ENCODE measurements around the gene PLEKHH1. TPM values are rescaled to one million over a fixed set of nuclear protein-coding genes. Genes with fewer than 3 reads are reported as not detected.

Gene PLEKHH1
- total RNA-seq, 1 donor from 2014 or later, result 1.7 TPM

DNA sequence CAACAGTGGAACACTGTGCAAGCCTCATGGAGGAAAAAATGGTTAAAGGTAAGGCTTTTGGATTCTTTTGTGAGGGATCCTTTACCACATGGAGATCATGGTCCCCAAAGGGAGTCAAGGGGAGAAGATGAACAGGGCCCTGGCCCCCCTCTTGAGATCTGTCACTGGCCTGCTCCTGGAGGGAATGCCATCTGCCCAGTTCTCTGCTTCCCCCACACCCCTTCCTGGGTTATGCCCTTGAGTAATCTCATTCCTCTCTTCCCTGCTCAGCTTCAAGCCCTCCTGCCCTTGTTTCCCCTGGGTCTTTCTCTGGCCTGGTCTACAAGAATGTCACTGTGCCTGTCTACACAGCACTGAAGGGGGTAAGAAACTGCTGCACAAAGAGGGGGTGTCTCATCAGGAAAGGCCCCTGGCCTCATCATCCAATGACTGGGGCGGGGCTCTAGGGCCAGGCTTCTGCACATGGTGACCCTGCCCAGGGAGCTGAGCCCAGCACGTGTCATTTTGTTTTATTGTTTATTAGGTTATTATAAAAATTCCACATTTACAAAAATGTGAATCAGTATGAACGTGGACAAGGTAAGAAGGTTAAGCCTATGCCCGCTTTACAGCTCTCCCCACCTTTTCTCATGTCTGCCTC lies 36.7 kb downstream of the PLEKHH1 start:
- Mint-ChIP-seq H3K4me1 (peaks cover 14% of the 10 kb centered on the region), H3K27me3 (no peaks in the 10 kb centered on the region), H3K9me3 (no peaks in the 10 kb centered on the region), H3K4me3 (no peak overlapping the region), H3K27ac (no peak overlapping the region), H3K36me3 (ENCODE audit: low read depth) (no peaks in the 10 kb centered on the region)
- intact Hi-C loops (cut with micrococcal nuclease), result no loop called here
- DNase-seq, result no peak

DNA sequence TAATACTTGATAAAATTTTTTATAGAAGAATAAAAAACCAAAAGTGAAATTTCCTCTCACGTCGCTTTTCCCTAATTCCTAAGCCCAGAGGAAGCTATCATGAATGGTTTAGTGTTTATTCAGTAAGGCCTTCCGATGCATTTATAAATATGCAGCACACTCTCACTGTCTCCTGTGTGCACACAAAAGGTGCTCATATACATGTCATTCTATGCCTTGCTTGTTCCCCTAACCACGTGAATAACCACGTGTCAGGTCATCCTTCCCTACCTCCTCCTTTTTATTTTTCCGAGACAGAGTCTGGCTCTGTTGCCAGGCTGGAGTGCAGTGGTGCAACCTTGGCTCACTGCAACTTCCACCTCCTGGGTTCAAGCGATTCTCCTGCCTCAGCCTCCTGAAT lies 37.4 kb downstream of the PLEKHH1 start:
- Mint-ChIP-seq H3K4me3 (no peak overlapping the region), H3K36me3 (ENCODE audit: low read depth) (no peaks in the 10 kb centered on the region), H3K27me3 (no peaks in the 10 kb centered on the region), H3K9me3 (no peaks in the 10 kb centered on the region), H3K4me1 (peaks cover 14% of the 10 kb centered on the region), H3K27ac (no peak overlapping the region)
- no peak for DNase-seq
- intact Hi-C loops (cut with micrococcal nuclease), result no loop called here

- no peaks in the 10 kb centered on the region for H3K9me3 Mint-ChIP-seq
- intact Hi-C loops (cut with micrococcal nuclease), result loop anchor here (1.0 kb wide), 2 partner anchors 45 to 144 kb away; no protein-coding TSS in a partner anchor
- peak; percentile 90 for DNase-seq
- H3K4me1 Mint-ChIP-seq, result peaks cover 14% of the 10 kb centered on the region
- no peak overlapping the region for H3K4me3 Mint-ChIP-seq
- no peaks in the 10 kb centered on the region for H3K27me3 Mint-ChIP-seq
- H3K36me3 Mint-ChIP-seq (ENCODE audit: low read depth), result no peaks in the 10 kb centered on the region
- no peak overlapping the region for H3K27ac Mint-ChIP-seq
These were observed 38.3 kb downstream of the PLEKHH1 start for GRCh38 chr14:67571275-67571990.

- no peak overlapping the region for H3K4me3 Mint-ChIP-seq
- H3K4me1 Mint-ChIP-seq, result peaks cover 10% of the 10 kb centered on the region
These were observed 38.9 kb downstream of the PLEKHH1 start for GRCh38 chr14:67571991-67572323.

GRCh38 chr14:67572608-67573007 lies 39.5 kb downstream of the PLEKHH1 start:
- no peak for DNase-seq
- Mint-ChIP-seq H3K27me3 (no peaks in the 10 kb centered on the region), H3K4me1 (peaks cover 4% of the 10 kb centered on the region), H3K27ac (no peak overlapping the region), H3K4me3 (no peak overlapping the region), H3K36me3 (ENCODE audit: low read depth) (no peaks in the 10 kb centered on the region), H3K9me3 (no peaks in the 10 kb centered on the region)
- intact Hi-C loops (cut with micrococcal nuclease), result no loop called here

More at GRCh38 chr14:67571991-67572323, 38.9 kb downstream of the PLEKHH1 start:
- no peaks in the 10 kb centered on the region for H3K9me3 Mint-ChIP-seq
- no peak overlapping the region for H3K27ac Mint-ChIP-seq
- no peaks in the 10 kb centered on the region for H3K36me3 Mint-ChIP-seq (ENCODE audit: low read depth)
- DNase-seq, result no peak
- no peaks in the 10 kb centered on the region for H3K27me3 Mint-ChIP-seq
- intact Hi-C loops (cut with micrococcal nuclease), result loop anchor here (1.0 kb wide), 2 partner anchors 46 to 145 kb away; no protein-coding TSS in a partner anchor

DNA sequence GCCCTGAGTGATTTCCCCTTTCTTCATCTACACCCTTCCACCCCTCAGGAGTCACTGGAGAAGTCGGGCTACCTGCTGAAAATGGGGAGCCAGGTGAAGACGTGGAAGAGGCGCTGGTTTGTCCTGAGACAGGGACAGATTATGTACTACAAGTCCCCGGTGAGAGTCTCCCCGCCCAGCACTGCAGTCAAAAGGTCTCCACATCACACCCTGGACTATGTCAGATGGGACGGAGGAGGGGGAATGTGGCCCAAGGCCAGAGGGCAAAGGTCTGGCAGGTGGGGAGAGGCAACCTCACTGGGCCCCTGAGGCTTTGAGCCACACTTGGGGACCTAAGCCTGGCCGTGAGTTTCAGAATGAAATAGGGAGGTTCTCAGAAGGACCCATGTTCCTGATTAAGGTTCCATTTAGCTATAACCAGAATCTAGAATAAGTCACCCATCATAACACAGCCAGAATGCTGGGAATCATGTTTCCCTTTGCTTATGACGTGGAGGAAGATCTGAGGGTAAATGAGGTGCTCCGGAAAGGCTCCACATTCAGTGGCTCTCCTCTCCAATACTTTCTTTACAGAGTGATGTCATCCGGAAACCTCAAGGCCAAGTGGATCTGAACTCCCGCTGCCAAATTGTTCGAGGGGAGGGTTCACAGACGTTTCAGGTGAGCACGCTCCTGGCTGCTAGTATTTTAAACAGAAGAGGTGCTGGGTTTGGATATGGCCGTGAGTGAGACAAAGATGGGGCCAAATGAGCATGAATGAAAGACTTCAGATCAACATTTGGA lies 40.3 kb downstream of the PLEKHH1 start:
- Mint-ChIP-seq H3K4me1 (peaks cover 4% of the 10 kb centered on the region), H3K27me3 (no peaks in the 10 kb centered on the region), H3K9me3 (no peaks in the 10 kb centered on the region), H3K27ac (no peak overlapping the region), H3K36me3 (ENCODE audit: low read depth) (no peaks in the 10 kb centered on the region), H3K4me3 (no peak overlapping the region)
- DNase-seq, result no peak
- intact Hi-C loops (cut with micrococcal nuclease), result no loop called here

GRCh38 chr14:67574156-67574555 lies 41.1 kb downstream of the PLEKHH1 start:
- no peak overlapping the region for H3K27ac Mint-ChIP-seq
- H3K27me3 Mint-ChIP-seq, result no peaks in the 10 kb centered on the region
- H3K9me3 Mint-ChIP-seq, result no peaks in the 10 kb centered on the region
- DNase-seq, result no peak
- H3K4me3 Mint-ChIP-seq, result no peak overlapping the region
- H3K4me1 Mint-ChIP-seq, result peaks cover 4% of the 10 kb centered on the region
- no peaks in the 10 kb centered on the region for H3K36me3 Mint-ChIP-seq (ENCODE audit: low read depth)
- intact Hi-C loops (cut with micrococcal nuclease), result no loop called here

DNA sequence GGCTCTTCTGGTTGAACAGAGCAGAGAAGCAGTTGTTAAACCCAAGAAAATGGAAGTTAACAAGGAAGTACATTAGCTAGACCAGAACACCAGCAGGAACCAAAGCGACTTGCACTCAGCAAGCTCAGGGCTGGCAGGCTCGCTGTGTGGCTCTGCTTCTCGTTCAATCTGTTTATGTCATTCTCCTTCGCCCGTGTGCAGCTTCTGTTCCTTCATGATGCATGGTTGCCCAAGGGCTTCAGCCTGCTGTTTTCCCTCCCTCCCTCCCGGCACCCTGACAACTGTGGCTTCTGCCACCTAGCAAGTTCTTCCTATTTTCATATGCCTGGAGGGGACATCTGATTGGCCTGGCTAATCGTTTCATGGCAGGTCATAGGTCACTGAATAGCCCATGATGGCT lies 41.7 kb downstream of the PLEKHH1 start:
- no peaks in the 10 kb centered on the region for H3K27me3 Mint-ChIP-seq
- H3K4me3 Mint-ChIP-seq, result no peak overlapping the region
- intact Hi-C loops (cut with micrococcal nuclease), result no loop called here
- no peaks in the 10 kb centered on the region for H3K9me3 Mint-ChIP-seq
- peaks cover 4% of the 10 kb centered on the region for H3K4me1 Mint-ChIP-seq
- H3K27ac Mint-ChIP-seq, result no peak overlapping the region
- H3K36me3 Mint-ChIP-seq (ENCODE audit: low read depth), result no peaks in the 10 kb centered on the region
- no peak for DNase-seq

- Mint-ChIP-seq H3K27me3 (no peaks in the 10 kb centered on the region), H3K4me1 (peaks cover 4% of the 10 kb centered on the region), H3K4me3 (no peak overlapping the region), H3K27ac (no peak overlapping the region), H3K36me3 (ENCODE audit: low read depth) (no peaks in the 10 kb centered on the region), H3K9me3 (no peaks in the 10 kb centered on the region)
- intact Hi-C loops (cut with micrococcal nuclease), result no loop called here
- DNase-seq, result no peak
These were observed 42.6 kb downstream of the PLEKHH1 start for GRCh38 chr14:67575684-67576083.

DNA sequence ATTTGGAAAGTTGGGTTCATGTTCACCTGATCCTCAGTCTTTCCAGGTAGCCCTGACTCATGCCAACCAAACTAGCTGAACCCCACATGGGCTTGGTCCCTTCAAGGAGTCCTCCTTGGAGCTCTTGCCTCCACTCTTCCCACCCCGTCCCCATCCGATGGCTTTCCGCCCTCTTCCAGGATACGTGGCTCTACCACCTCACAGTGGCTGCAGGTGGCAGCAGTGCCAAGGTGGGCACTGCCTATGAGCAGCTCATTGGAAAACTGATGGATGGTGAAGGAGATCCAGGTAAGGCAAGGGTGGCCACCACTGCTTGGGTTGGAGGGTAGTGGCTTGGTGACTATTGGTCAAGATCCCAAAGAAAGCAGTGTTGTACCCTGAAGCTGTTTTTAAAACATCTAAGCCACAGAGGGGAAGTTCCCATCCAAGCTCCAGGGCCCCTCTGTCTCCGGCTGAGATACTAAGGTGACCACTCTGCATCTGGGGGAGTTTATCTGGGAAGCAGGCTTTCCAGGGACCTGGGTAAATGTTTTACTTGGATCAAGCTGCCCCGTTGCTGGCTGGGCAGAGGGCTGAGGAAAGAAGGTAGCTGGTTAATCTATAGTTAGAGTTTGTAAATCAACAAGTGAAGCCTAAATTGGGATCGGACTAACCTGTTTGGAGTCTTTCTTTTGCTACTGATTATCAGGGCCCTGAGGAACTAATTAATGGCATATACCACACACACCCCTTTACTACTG lies 43.3 kb downstream of the PLEKHH1 start:
- no peak overlapping the region for H3K4me3 Mint-ChIP-seq
- no peaks in the 10 kb centered on the region for H3K9me3 Mint-ChIP-seq
- no peak for DNase-seq
- H3K36me3 Mint-ChIP-seq (ENCODE audit: low read depth), result no peaks in the 10 kb centered on the region
- no peaks in the 10 kb centered on the region for H3K27me3 Mint-ChIP-seq
- intact Hi-C loops (cut with micrococcal nuclease), result no loop called here
- peaks cover under 1% of the 10 kb centered on the region for H3K4me1 Mint-ChIP-seq
- H3K27ac Mint-ChIP-seq, result no peak overlapping the region

GRCh38 chr14:67577181-67577808 lies 44.2 kb downstream of the PLEKHH1 start:
- Mint-ChIP-seq H3K4me3 (no peak overlapping the region), H3K4me1 (peaks cover 3% of the 10 kb centered on the region), H3K36me3 (ENCODE audit: low read depth) (no peaks in the 10 kb centered on the region), H3K27ac (no peak overlapping the region), H3K9me3 (no peaks in the 10 kb centered on the region), H3K27me3 (no peaks in the 10 kb centered on the region)
- DNase-seq, result no peak
- intact Hi-C loops (cut with micrococcal nuclease), result no loop called here

GRCh38 chr14:67577909-67578749 lies 45.0 kb downstream of the PLEKHH1 start:
- DNase-seq, result no peak
- H3K36me3 Mint-ChIP-seq (ENCODE audit: low read depth), result no peaks in the 10 kb centered on the region
- H3K9me3 Mint-ChIP-seq, result no peaks in the 10 kb centered on the region
- intact Hi-C loops (cut with micrococcal nuclease), result no loop called here
- H3K4me1 Mint-ChIP-seq, result peaks cover 3% of the 10 kb centered on the region
- H3K27me3 Mint-ChIP-seq, result no peaks in the 10 kb centered on the region
- no peak overlapping the region for H3K27ac Mint-ChIP-seq
- no peak overlapping the region for H3K4me3 Mint-ChIP-seq

- Mint-ChIP-seq H3K9me3 (no peaks in the 10 kb centered on the region), H3K27ac (no peak overlapping the region), H3K36me3 (ENCODE audit: low read depth) (no peaks in the 10 kb centered on the region), H3K4me3 (no peak overlapping the region), H3K4me1 (peaks cover 3% of the 10 kb centered on the region), H3K27me3 (no peaks in the 10 kb centered on the region)
- DNase-seq, result no peak
- intact Hi-C loops (cut with micrococcal nuclease), result no loop called here
These were observed 46.0 kb downstream of the PLEKHH1 start for GRCh38 chr14:67579040-67579439.

All from activated CD4-positive, alpha-beta T cell treated with anti-CD3 and anti-CD28 coated beads, Interleukin-2, amount 10 ng/mL, durations not matched to agents 24 days and 14 days (primary cell).